Esophagus (tissue), 2 donors: ENCODE data around the gene SUSD4. TPM values are rescaled to one million over a fixed set of nuclear protein-coding genes. Genes with fewer than 3 reads are reported as not detected.

Experiments used
- H3K27ac ChIP-seq, 2 donors: one replicate each; pipeline ENCODE4 v1.5.1; 2013; ENCODE audit warnings: low read depth in 2 of 2, mild to moderate bottlenecking in 2 of 2, inconsistent platforms in 1 of 2, low read length in 1 of 2, moderate library complexity in 1 of 2
- H3K27me3 ChIP-seq, 2 donors: one replicate each; pipeline ENCODE4 v1.6.1; 2013; ENCODE audit warnings: low read length in 2 of 2, control low read depth in 1 of 2, mild to moderate bottlenecking in 1 of 2; ENCODE audit not compliant: insufficient read depth in 2 of 2, control insufficient read depth in 1 of 2
- H3K36me3 ChIP-seq, 2 donors: one replicate each; pipeline ENCODE4 v1.6.1; 2013; ENCODE audit warnings: low read length in 1 of 2; ENCODE audit not compliant: control insufficient read depth in 2 of 2, insufficient read depth in 2 of 2
- H3K4me1 ChIP-seq, 2 donors: one replicate each; pipeline ENCODE4 v1.6.1; 2013; ENCODE audit warnings: low read length in 1 of 2; ENCODE audit not compliant: control insufficient read depth in 2 of 2, insufficient read depth in 2 of 2
- H3K4me3 ChIP-seq, 2 donors: one replicate each; pipeline ENCODE4 v1.5.1; 2013; ENCODE audit warnings: low read length in 2 of 2, mild to moderate bottlenecking in 2 of 2, low read depth in 1 of 2, moderate library complexity in 1 of 2
- H3K9me3 ChIP-seq, 2 donors: one replicate each; pipeline ENCODE4 v1.6.1; 2013; ENCODE audit warnings: mild to moderate bottlenecking in 2 of 2, low read depth in 1 of 2, low read length in 1 of 2, moderate library complexity in 1 of 2; ENCODE audit not compliant: control insufficient read depth in 2 of 2, insufficient read depth in 1 of 2
- WGBS, 2 donors: extraction: QIAGEN DNeasy Blood & Tissue Kit; methylation state at CpG; one replicate each; pipeline ENCODE4 v1.1.7; 2013; 5-methylcytosine and 5-hydroxymethylcytosine counted together
- polyA plus RNA-seq, 2 donors: library from polyadenylated mRNA; stranded (reverse); fragments of 200-250 nt; gene quantifications; one replicate each; pipeline ENCODE4 v1.2.3, GENCODE V29; 2013
- donor health status: healthy with polysubstance abuse.
- donor health status: Bipolar disorder and iron deficiency.

The SUSD4 gene
- polyA plus RNA-seq, 2 donors, result 39.5 to 50.5 TPM

DNA sequence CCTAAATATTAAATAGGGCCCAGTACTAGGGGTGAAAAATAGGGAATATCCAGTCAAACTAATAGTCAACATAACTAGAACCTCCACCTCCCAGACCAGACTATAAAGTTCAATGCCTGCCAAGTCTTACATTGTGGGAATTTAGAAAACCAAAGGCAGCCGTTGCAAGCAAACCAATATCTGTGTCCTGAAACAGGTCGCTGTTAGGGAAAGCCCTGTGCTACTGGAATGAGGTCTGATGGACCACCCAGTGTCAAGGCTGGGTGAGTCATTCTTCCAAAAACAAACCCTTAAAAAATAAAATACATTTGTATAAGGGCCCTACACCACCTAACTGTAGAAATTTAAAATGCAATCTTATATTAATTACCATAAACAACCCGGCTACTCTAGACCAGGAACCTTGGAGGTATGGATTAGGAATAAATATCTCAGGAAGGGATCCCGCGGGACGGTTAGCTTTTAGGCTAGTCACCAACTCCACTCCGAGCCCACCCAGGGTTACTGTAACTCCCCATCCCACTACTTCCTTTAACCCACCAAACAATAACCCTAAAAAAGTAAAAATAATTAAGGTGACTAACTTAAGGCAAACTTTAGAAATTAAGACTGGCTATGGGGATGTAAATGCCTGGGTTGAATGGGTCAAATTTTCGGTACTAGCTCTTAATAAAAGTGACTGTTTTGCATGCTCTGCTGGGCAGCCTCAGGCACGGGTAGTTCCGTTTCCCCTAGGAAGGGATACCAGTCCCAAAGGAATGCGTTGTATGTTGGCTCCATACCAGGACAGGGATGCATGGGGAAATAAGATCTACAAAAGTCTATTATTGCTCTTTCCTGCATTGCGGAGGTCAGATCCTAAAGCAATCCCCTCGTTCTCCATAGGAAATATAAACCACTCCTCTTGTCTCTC is 155.6 kb downstream of the SUSD4 start:
- H3K36me3 ChIP-seq, result no peaks in the 10 kb centered on the region
- no peaks in the 10 kb centered on the region for H3K4me1 ChIP-seq
- 76 to 80% methylated on average over 13 of the region's 13 CpGs for WGBS, 2 donors
- no peaks in the 10 kb centered on the region for H3K9me3 ChIP-seq
- H3K27ac ChIP-seq, result no peak overlapping the region
- H3K4me3 ChIP-seq, result no peak overlapping the region
- H3K27me3 ChIP-seq, result no peaks in the 10 kb centered on the region

DNA sequence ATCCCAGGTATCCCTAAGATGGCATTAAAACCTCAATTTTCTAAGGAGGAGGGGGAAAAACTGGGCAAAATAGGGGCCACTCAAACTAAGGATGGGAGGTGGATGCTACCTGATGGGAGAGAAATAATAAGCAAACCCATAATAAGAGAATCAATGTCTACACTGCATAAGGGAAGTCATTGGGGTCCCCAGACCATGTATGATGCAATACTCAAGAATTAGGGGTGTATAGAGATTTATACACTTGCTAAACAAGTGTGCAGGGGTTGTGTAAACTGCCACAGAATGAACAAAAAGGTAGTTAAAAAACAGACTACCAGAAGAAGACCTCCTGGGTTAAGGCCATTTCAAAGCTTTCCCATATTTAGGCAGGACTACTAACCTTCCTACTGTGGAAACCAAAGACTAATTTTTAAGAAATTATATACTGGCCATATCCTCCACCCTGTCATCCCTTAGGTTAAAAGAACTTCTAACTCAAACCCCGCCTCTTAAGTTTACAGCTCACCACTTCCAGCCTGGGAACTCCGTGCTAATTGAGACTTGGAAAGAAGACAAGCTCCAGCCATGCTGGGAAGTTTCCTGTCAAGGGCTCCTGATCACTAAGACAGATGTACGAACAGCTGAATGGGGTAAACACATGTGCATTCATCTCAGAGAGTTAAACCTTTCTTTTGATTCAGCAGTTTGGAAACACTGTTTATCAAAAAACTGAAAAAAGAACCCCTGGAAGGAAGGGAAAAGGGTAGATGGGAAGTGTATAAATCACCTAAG is 156.5 kb downstream of the SUSD4 start:
- Histone ChIP-seq H3K4me1 (peaks cover 0 to 4% of the 10 kb centered on the region in 2 donors), H3K9me3 (no peaks in the 10 kb centered on the region), H3K27me3 (no peaks in the 10 kb centered on the region), H3K36me3 (no peaks in the 10 kb centered on the region), H3K4me3 (no peak overlapping the region), H3K27ac (no peak overlapping the region)
- 49 to 51% methylated on average over 3 of the region's 3 CpGs for WGBS, 2 donors

- Histone ChIP-seq H3K36me3 (no peaks in the 10 kb centered on the region), H3K9me3 (no peaks in the 10 kb centered on the region), H3K4me1 (peaks cover 4 to 7% of the 10 kb centered on the region in 2 donors), H3K4me3 (no peak overlapping the region), H3K27me3 (no peaks in the 10 kb centered on the region), H3K27ac (no peak overlapping the region)
- 91% methylated on average over 4 of the region's 4 CpGs for WGBS, 2 donors
These were observed 159.6 kb downstream of the SUSD4 start for GRCh38 chr1:223204424-223204823.

GRCh38 chr1:223203694-223204093 is 160.3 kb downstream of the SUSD4 start:
- Histone ChIP-seq H3K9me3 (no peaks in the 10 kb centered on the region), H3K4me1 (peaks cover 4 to 7% of the 10 kb centered on the region in 2 donors), H3K36me3 (no peaks in the 10 kb centered on the region), H3K4me3 (no peak overlapping the region), H3K27ac (no peak overlapping the region), H3K27me3 (no peaks in the 10 kb centered on the region)
- 85 to 89% methylated on average over 6 of the region's 6 CpGs for WGBS, 2 donors

GRCh38 chr1:223203034-223203408 is 161.0 kb downstream of the SUSD4 start:
- WGBS, 2 donors, result 93 to 96% methylated on average over 9 of the region's 9 CpGs

DNA sequence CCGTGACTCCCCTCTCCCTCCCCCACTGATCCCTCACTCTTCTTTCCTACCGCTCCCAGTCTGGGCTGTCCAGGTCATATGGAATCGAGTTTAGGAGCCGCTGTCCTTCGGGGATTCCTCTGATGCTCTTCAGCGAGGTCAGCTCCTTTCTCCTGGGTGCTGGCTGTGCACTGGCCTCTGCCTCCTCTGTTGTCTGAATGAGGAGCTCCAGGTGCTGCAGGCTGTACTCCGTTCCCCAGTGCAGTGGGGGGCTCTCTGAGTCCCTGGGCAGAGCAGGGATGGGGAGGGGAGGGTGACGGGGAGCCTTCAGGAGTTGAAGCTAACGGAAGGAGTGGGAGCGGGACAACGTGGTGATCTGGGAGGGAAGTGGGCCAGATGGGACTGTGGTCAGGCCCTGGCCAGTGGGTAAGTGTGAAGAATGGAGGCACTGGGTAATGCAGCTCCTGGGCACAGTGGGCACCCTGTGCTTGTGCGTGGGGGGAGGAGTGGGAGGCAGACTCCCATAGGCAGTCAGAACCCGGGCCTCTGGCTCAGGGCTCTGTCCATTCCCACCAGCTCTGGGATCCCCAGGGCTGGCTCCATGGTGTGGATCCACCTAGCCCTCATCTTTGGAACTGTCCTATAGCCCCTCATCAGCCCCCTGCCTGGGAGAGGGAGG is 161.5 kb downstream of the SUSD4 start:
- Histone ChIP-seq H3K4me1 (peaks cover 4 to 7% of the 10 kb centered on the region in 2 donors), H3K4me3 (no peak overlapping the region)
- 83 to 86% methylated on average over 13 of the region's 13 CpGs for WGBS, 2 donors

More at GRCh38 chr1:223203034-223203408, 161.0 kb downstream of the SUSD4 start:
- Histone ChIP-seq H3K9me3 (no peaks in the 10 kb centered on the region), H3K4me3 (no peak overlapping the region), H3K27me3 (no peaks in the 10 kb centered on the region), H3K4me1 (peaks cover 4 to 7% of the 10 kb centered on the region in 2 donors), H3K36me3 (no peaks in the 10 kb centered on the region), H3K27ac (no peak overlapping the region)

GRCh38 chr1:223201967-223202366 is 162.0 kb downstream of the SUSD4 start:
- WGBS, 2 donors, result 65 to 75% methylated on average over 2 of the region's 2 CpGs
- Histone ChIP-seq H3K27me3 (no peaks in the 10 kb centered on the region), H3K4me1 (peaks cover 4 to 7% of the 10 kb centered on the region in 2 donors), H3K9me3 (no peaks in the 10 kb centered on the region), H3K4me3 (no peak overlapping the region), H3K36me3 (peaks cover 0 to 3% of the 10 kb centered on the region in 2 donors), H3K27ac (no peak overlapping the region)

More for the DNA sequence above, 161.5 kb downstream of the SUSD4 start:
- Histone ChIP-seq H3K36me3 (peaks cover 0 to 2% of the 10 kb centered on the region in 2 donors), H3K27me3 (no peaks in the 10 kb centered on the region), H3K27ac (no peak overlapping the region), H3K9me3 (no peaks in the 10 kb centered on the region)

GRCh38 chr1:223200903-223201302 is 163.1 kb downstream of the SUSD4 start:
- Histone ChIP-seq H3K4me1 (peaks cover 4 to 7% of the 10 kb centered on the region in 2 donors), H3K9me3 (no peaks in the 10 kb centered on the region), H3K36me3 (peaks cover 0 to 3% of the 10 kb centered on the region in 2 donors), H3K4me3 (no peak overlapping the region), H3K27me3 (no peaks in the 10 kb centered on the region), H3K27ac (no peak overlapping the region)
- WGBS, 2 donors, result 86% methylated on average over 6 of the region's 6 CpGs

DNA sequence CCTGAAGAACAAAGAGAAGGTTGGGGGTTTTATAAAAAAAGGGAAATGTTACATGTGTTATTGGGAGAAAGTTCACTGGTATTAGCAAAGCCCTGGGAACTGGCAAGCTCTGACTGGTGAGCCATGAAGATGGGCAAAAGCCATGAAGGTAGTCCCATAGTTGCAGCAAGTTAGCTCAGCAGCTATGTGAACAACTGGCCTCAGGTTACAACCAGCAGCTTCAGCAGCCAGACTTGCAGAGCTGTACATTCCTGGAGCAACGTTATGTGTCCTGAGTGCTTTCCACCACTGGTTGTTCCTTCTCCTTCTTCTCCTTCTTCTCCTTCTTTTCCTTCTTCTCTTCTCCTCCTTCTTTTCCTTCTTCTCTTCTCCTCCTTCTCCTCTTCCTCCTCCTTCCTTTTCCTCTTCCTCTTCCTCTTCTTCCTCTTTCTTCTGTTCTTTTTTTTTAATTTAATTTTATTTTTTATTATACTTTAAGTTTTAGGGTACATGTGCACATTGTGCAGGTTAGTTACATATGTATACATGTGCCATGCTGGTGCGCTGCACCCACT is 164.8 kb downstream of the SUSD4 start:
- 42 to 63% methylated on average over 2 of the region's 2 CpGs for WGBS, 2 donors
- H3K9me3 ChIP-seq, result no peaks in the 10 kb centered on the region
- H3K27ac ChIP-seq, result no peak overlapping the region
- H3K4me3 ChIP-seq, result no peak overlapping the region
- H3K36me3 ChIP-seq, result peaks cover 0 to 3% of the 10 kb centered on the region in 2 donors
- H3K4me1 ChIP-seq, result peaks cover 4 to 7% of the 10 kb centered on the region in 2 donors
- H3K27me3 ChIP-seq, result no peaks in the 10 kb centered on the region
